GM10248 (cell line): ENCODE results near the gene VPS33B.
A peak's percentile ranks its signal among the peaks of the same experiment; 100 is the strongest.
"Not testable (repeated sequence)": the region's sequence is repeated elsewhere in the genome, so short reads cannot be mapped to it uniquely, and the experiment has no call there.

ENCODE experiments used
- CTCF ChIA-PET: fragments of 300-600 bp; sonication (Branson Sonifier 250); formaldehyde crosslinking; extraction: SDS; loops from one replicate; lab custom pipeline; 2021; ENCODE audit warnings: antibody characterized with exemption; lab: Yijun Ruan, JAX
- POLR2A ChIA-PET: fragments of 350-650 bp; sonication (Branson Sonifier 250); formaldehyde crosslinking; extraction: SDS; loops from one replicate; lab custom pipeline; 2020; ENCODE audit warnings: antibody characterized with exemption; lab: Yijun Ruan, JAX
- DNase-seq: peaks from one replicate; pipeline ENCODE4 v3.0.0; 2012; ENCODE audit errors: extremely low spot score
- CTCF ChIP-seq: IDR thresholded peaks from 2 replicates; pipeline ENCODE4 v1.5.1; 2012; ENCODE audit warnings: mild to moderate bottlenecking, low read depth; ENCODE audit errors: extremely low read depth, missing control alignments, control extremely low read depth

The VPS33B gene

GRCh38 chr15:91050128-91050455, 27.7 kb upstream of the VPS33B start:
- POLR2A ChIA-PET, result no interaction called here
- no peak for TF ChIP-seq CTCF
- CTCF ChIA-PET, result interaction anchor here (0.6 to 3.9 kb wide), 32 partner anchors 9 to 1029 kb away, joined by 3 to 54 read pairs (median 5); partner anchors contain the start of genes HDDC3, RCCD1, UNC45A and VPS33B
- DNase-seq, result no peak

- peak; percentile 76 for TF ChIP-seq CTCF
- peak; percentile 54 for DNase-seq
- CTCF ChIA-PET, result interaction anchor here (0.6 to 3.9 kb wide), 35 partner anchors 9 to 1030 kb away, joined by 3 to 54 read pairs (median 5); partner anchors contain the start of genes HDDC3, RCCD1, UNC45A and VPS33B
- POLR2A ChIA-PET, result no interaction called here
Observed at GRCh38 chr15:91049378-91050127, 27.2 kb upstream of the VPS33B start.

- ChIA-PET CTCF (interaction anchor here (0.7 to 3.9 kb wide), 5 partner anchors 10 to 199 kb away, joined by 3 to 20 read pairs (median 6); partner anchors contain the start of gene HDDC3), POLR2A (no interaction called here)
- DNase-seq, result no peak
- no peak for TF ChIP-seq CTCF
Observed at GRCh38 chr15:91047545-91048199, 25.3 kb upstream of the VPS33B start.

GRCh38 chr15:91046056-91046455, 23.7 kb upstream of the VPS33B start:
- CTCF ChIA-PET, result interaction anchor here (1.0 kb wide), 1 partner anchor 12 kb away, joined by 3 read pairs; no protein-coding TSS in a partner anchor
- DNase-seq, POLR2A ChIA-PET: not testable (repeated sequence)

- no peak for DNase-seq
- no peak for TF ChIP-seq CTCF
- ChIA-PET POLR2A (no interaction called here), CTCF (interaction anchor here (1.0 kb wide), 1 partner anchor 12 kb away, joined by 4 read pairs; no protein-coding TSS in a partner anchor)
Observed at GRCh38 chr15:91045065-91045464, 22.7 kb upstream of the VPS33B start.

GRCh38 chr15:91043202-91043874, 20.9 kb upstream of the VPS33B start:
- POLR2A ChIA-PET, result no interaction called here
- TF ChIP-seq CTCF, result no peak
- DNase-seq, result no peak
- CTCF ChIA-PET, result interaction anchor here (0.9 to 2.5 kb wide), 5 partner anchors 10 to 228 kb away, joined by 3 to 12 read pairs (median 5); no protein-coding TSS in a partner anchor
